ENCODE measurements around the gene MIGA2.

The MIGA2 gene

GRCh38 chr9:129040113-129040643 lies 3.8 kb downstream of the MIGA2 start:
- no peak for DNase-seq

GRCh38 chr9:129042016-129042415 lies 5.6 kb downstream of the MIGA2 start:
- DNase-seq, result no peak

- DNase-seq, result no peak
These were observed 16.2 kb downstream of the MIGA2 start for GRCh38 chr9:129052592-129052991.

- no peak for DNase-seq
These were observed 16.6 kb downstream of the MIGA2 start for GRCh38 chr9:129053020-129053419.

- no peak for DNase-seq
These were observed 17.9 kb downstream of the MIGA2 start for GRCh38 chr9:129054163-129054851.

GRCh38 chr9:129058965-129059795 lies 22.8 kb downstream of the MIGA2 start:
- no peak for DNase-seq

GRCh38 chr9:129059796-129060785 lies 23.7 kb downstream of the MIGA2 start:
- no peak for DNase-seq

GRCh38 chr9:129060991-129061390 lies 24.6 kb downstream of the MIGA2 start:
- no peak for DNase-seq

- DNase-seq, result no peak
These were observed 26.6 kb downstream of the MIGA2 start for GRCh38 chr9:129063061-129063460.

GRCh38 chr9:129064499-129064908 lies 28.1 kb downstream of the MIGA2 start:
- no peak for DNase-seq

- DNase-seq, result no peak
These were observed 31.7 kb downstream of the MIGA2 start for GRCh38 chr9:129068110-129068509.

GRCh38 chr9:129068990-129069861 lies 32.8 kb downstream of the MIGA2 start:
- peak; percentile 53 to 57 for DNase-seq

GRCh38 chr9:129069862-129070641 lies 33.6 kb downstream of the MIGA2 start:
- DNase-seq, result no peak

GRCh38 chr9:129070696-129071525 lies 34.5 kb downstream of the MIGA2 start:
- DNase-seq, result no peak

GRCh38 chr9:129071526-129072126 lies 35.2 kb downstream of the MIGA2 start:
- peak in 1 of 2 donors; percentile 18 for DNase-seq

- no peak for DNase-seq
These were observed 35.7 kb downstream of the MIGA2 start for GRCh38 chr9:129072171-129072570.

GRCh38 chr9:129073404-129073803 lies 37.0 kb downstream of the MIGA2 start:
- DNase-seq, result no peak

GRCh38 chr9:129074106-129074505 lies 37.7 kb downstream of the MIGA2 start:
- no peak for DNase-seq

- no peak for DNase-seq
These were observed 39.7 kb downstream of the MIGA2 start for GRCh38 chr9:129075996-129076639.

Measured in stimulated activated CD4-positive, alpha-beta T cell treated with anti-CD3 and anti-CD28 coated beads, Interleukin-2, amount 100 ng/mL, for 24 hours (primary cell).